KMS-11 (cell line): ENCODE measurements around the gene GDI1.

Source experiments
- H2AFZ ChIP-seq: fragments of 200-600 bp; sonication (generic); 2 replicates; pipeline ENCODE4 v1.6.1; 2016; ENCODE audit warnings: antibody characterized with exemption, mixed run types, low read depth
- H3K27ac ChIP-seq: fragments of 200-600 bp; sonication (generic); 2 replicates; pipeline ENCODE4 v1.6.1; 2016; ENCODE audit warnings: mild to moderate bottlenecking, mixed run types
- H3K27me3 ChIP-seq: fragments of 200-600 bp; sonication (generic); 2 replicates; pipeline ENCODE4 v1.6.1; 2017; ENCODE audit warnings: mild to moderate bottlenecking, low read depth, mixed run types, moderate library complexity; ENCODE audit not compliant: insufficient read depth
- H3K36me3 ChIP-seq: fragments of 200-600 bp; sonication (generic); 2 replicates; pipeline ENCODE4 v1.6.1; 2017; ENCODE audit warnings: mild to moderate bottlenecking, mixed run types; ENCODE audit not compliant: insufficient read depth
- H3K4me1 ChIP-seq: fragments of 200-600 bp; sonication (generic); 2 replicates; pipeline ENCODE4 v1.6.1; 2016; ENCODE audit warnings: mild to moderate bottlenecking, low read depth, mixed run types; ENCODE audit not compliant: poor library complexity, severe bottlenecking
- H3K4me2 ChIP-seq: fragments of 200-600 bp; sonication (generic); 2 replicates; pipeline ENCODE4 v1.7.0; 2016; ENCODE audit warnings: mild to moderate bottlenecking, mixed run types
- H3K4me3 ChIP-seq: fragments of 200-600 bp; sonication (generic); IDR thresholded peaks from 2 replicates; pipeline ENCODE4 v1.6.1; 2017; ENCODE audit warnings: low read depth, low read length, mixed read lengths; ENCODE audit not compliant: insufficient read depth
- H3K79me2 ChIP-seq: fragments of 200-600 bp; sonication (generic); 2 replicates; pipeline ENCODE4 v1.6.1; 2016; ENCODE audit warnings: low read depth, mixed run types; ENCODE audit not compliant: insufficient read depth
- H3K9ac ChIP-seq: fragments of 200-600 bp; sonication (generic); 2 replicates; pipeline ENCODE4 v1.6.1; 2016; ENCODE audit warnings: mild to moderate bottlenecking, mixed run types
- H4K20me1 ChIP-seq: fragments of 200-600 bp; sonication (generic); 2 replicates; pipeline ENCODE4 v1.6.1; 2016; ENCODE audit warnings: mild to moderate bottlenecking, mixed run types; ENCODE audit not compliant: insufficient read depth
- CTCF ChIP-seq: fragments of 200-600 bp; sonication (generic); conservative IDR thresholded peaks from 2 replicates; pipeline ENCODE4 v1.6.1; 2017; ENCODE audit warnings: low read depth, mild to moderate bottlenecking, antibody characterized with exemption, low read length, moderate library complexity, mixed read lengths

The GDI1 gene

GRCh38 chrX:154430479-154430878 lies 6.5 kb upstream of the GDI1 start:
- no peak for TF ChIP-seq CTCF
- no peak overlapping the region for H3K9ac ChIP-seq
- no peaks in the 10 kb centered on the region for H3K36me3 ChIP-seq
- no peak overlapping the region for H3K4me2 ChIP-seq
- H3K4me3 ChIP-seq: no peak overlapping the region
- peaks cover 9% of the 10 kb centered on the region; the same call in 1 of the 2 replicates for H3K79me2 ChIP-seq
- peaks cover 10% of the 10 kb centered on the region for H3K4me1 ChIP-seq
- H2AFZ ChIP-seq: no peak overlapping the region
- no peaks in the 10 kb centered on the region for H4K20me1 ChIP-seq
- H3K27ac ChIP-seq: no peak overlapping the region
- no peaks in the 10 kb centered on the region for H3K27me3 ChIP-seq

GRCh38 chrX:154430916-154431315 lies 6.0 kb upstream of the GDI1 start:
- Histone ChIP-seq H3K4me2 (no peak overlapping the region), H3K27me3 (no peaks in the 10 kb centered on the region), H4K20me1 (no peaks in the 10 kb centered on the region), H3K4me3 (no peak overlapping the region), H3K4me1 (peaks cover 10% of the 10 kb centered on the region), H3K27ac (no peak overlapping the region), H3K79me2 (peaks cover 9% of the 10 kb centered on the region; the same call in 1 of the 2 replicates), H3K36me3 (no peaks in the 10 kb centered on the region), H3K9ac (no peak overlapping the region), H2AFZ (no peak overlapping the region)
- no peak for TF ChIP-seq CTCF

GRCh38 chrX:154431341-154431740 lies 5.6 kb upstream of the GDI1 start:
- H3K36me3 ChIP-seq: no peaks in the 10 kb centered on the region
- H3K79me2 ChIP-seq: peaks cover 9% of the 10 kb centered on the region; the same call in 1 of the 2 replicates
- no peaks in the 10 kb centered on the region for H4K20me1 ChIP-seq
- H3K9ac ChIP-seq: no peak overlapping the region
- no peaks in the 10 kb centered on the region for H3K27me3 ChIP-seq
- no peak overlapping the region for H2AFZ ChIP-seq
- H3K27ac ChIP-seq: no peak overlapping the region
- H3K4me2 ChIP-seq: no peak overlapping the region
- TF ChIP-seq CTCF: no peak
- H3K4me1 ChIP-seq: peaks cover 10% of the 10 kb centered on the region
- no peak overlapping the region for H3K4me3 ChIP-seq

GRCh38 chrX:154432210-154432609 lies 4.7 kb upstream of the GDI1 start:
- no peak overlapping the region for H3K4me3 ChIP-seq
- H3K79me2 ChIP-seq: peaks cover 9% of the 10 kb centered on the region; the same call in 1 of the 2 replicates
- peaks cover 10% of the 10 kb centered on the region for H3K4me1 ChIP-seq
- TF ChIP-seq CTCF: no peak
- no peaks in the 10 kb centered on the region for H3K27me3 ChIP-seq
- H2AFZ ChIP-seq: no peak overlapping the region
- H3K36me3 ChIP-seq: no peaks in the 10 kb centered on the region
- H3K9ac ChIP-seq: no peak overlapping the region
- H3K4me2 ChIP-seq: no peak overlapping the region
- no peak overlapping the region for H3K27ac ChIP-seq
- H4K20me1 ChIP-seq: no peaks in the 10 kb centered on the region
